Measurements from ENCODE around the gene DNAJB13.

DNAJB13 gene

GRCh38 chr11:74018331-74019005 is 67.6 kb downstream of the DNAJB13 start:
- DNase-seq, result no peak

- no peak for DNase-seq
Measured at GRCh38 chr11:74019104-74019738, 68.4 kb downstream of the DNAJB13 start.

GRCh38 chr11:74019860-74020259 is 69.0 kb downstream of the DNAJB13 start:
- no peak for DNase-seq

Measured in fibroblast of skin of back (primary cell).